BLaER1 treated with 17β-estradiol and CSF1 and Interleukin-3, amounts not matched to agents 10 nM and 100 nM (cell line): ENCODE results near the gene LAMB4.

Experiments
- H3K27ac ChIP-seq, 11 experiments: shearing (Covaris generic); formaldehyde crosslinking; 2 replicates each; pipeline ENCODE4 v1.8.1; 2022
- H3K27me3 ChIP-seq, 11 experiments: shearing (Covaris generic); formaldehyde crosslinking; 2 replicates each; pipeline ENCODE4 v1.8.1; 2022
- H3K36me3 ChIP-seq, 11 experiments: shearing (Covaris generic); formaldehyde crosslinking; 2 replicates each; pipeline ENCODE4 v1.8.1; 2022
- H3K4me1 ChIP-seq, 10 experiments: shearing (Covaris generic); formaldehyde crosslinking; 2 replicates each; pipeline ENCODE4 v1.8.1; 2022
- H3K4me2 ChIP-seq, 11 experiments: shearing (Covaris generic); formaldehyde crosslinking; 2 replicates each; pipeline ENCODE4 v1.8.1; 2022
- H3K4me3 ChIP-seq, 10 experiments: shearing (Covaris generic); formaldehyde crosslinking; 2 replicates each; pipeline ENCODE4 v1.8.1; 2022
- H3K9ac ChIP-seq, 11 experiments: shearing (Covaris generic); formaldehyde crosslinking; 2 replicates each; pipeline ENCODE4 v1.8.1; 2022
- H3K9me3 ChIP-seq, 11 experiments: shearing (Covaris generic); formaldehyde crosslinking; replicated peaks in 1 of 11; 2 replicates each; pipeline ENCODE4 v1.8.1; 2022
- H4K20me1 ChIP-seq, 11 experiments: shearing (Covaris generic); formaldehyde crosslinking; 2 replicates each; pipeline ENCODE4 v1.8.1; 2022
- Cebpa-rat ChIP-seq, 11 experiments: shearing (Covaris generic); IDR thresholded peaks; 2 replicates each; pipeline ENCODE4 v1.8.1; 2022

LAMB4 gene

GRCh38 chr7:107998150-107998549 is 132.0 kb downstream of the LAMB4 start:
- Histone ChIP-seq H4K20me1 (no peaks in the 10 kb centered on the region), H3K4me1 (peaks cover 0 to 14% (median 7%) of the 10 kb centered on the region in 10 experiments; a peak in 8 of 20 replicates), H3K27ac (no peak overlapping the region), H3K27me3 (peaks cover 17 to 24% (median 23%) of the 10 kb centered on the region in 11 experiments), H3K9me3 (peaks cover 20 to 26% (median 24%) of the 10 kb centered on the region in 11 experiments), H3K4me3 (no peak overlapping the region), H3K9ac (no peak overlapping the region), H3K36me3 (no peaks in the 10 kb centered on the region), H3K4me2 (no peak overlapping the region)
- TF ChIP-seq Cebpa-rat (IDR thresholded peaks at IDR 0.05): no peak

- no peak overlapping the region for H3K4me2 ChIP-seq
- H3K27me3 ChIP-seq: peaks cover 0 to 5% (median 4%) of the 10 kb centered on the region in 11 experiments; a peak in 19 of 22 replicates
- H3K36me3 ChIP-seq: no peaks in the 10 kb centered on the region
- H4K20me1 ChIP-seq: no peaks in the 10 kb centered on the region
- H3K4me3 ChIP-seq: no peak overlapping the region
- H3K9me3 ChIP-seq: peaks cover 1 to 7% (median 5%) of the 10 kb centered on the region in 11 experiments
- H3K27ac ChIP-seq: no peak overlapping the region
- TF ChIP-seq Cebpa-rat (IDR thresholded peaks at IDR 0.05): no peak
- peaks cover 0 to 14% (median 7%) of the 10 kb centered on the region in 10 experiments; a peak in 8 of 20 replicates for H3K4me1 ChIP-seq
- H3K9ac ChIP-seq: no peak overlapping the region
Observed at GRCh38 chr7:107996072-107996882, 133.9 kb downstream of the LAMB4 start.

DNA sequence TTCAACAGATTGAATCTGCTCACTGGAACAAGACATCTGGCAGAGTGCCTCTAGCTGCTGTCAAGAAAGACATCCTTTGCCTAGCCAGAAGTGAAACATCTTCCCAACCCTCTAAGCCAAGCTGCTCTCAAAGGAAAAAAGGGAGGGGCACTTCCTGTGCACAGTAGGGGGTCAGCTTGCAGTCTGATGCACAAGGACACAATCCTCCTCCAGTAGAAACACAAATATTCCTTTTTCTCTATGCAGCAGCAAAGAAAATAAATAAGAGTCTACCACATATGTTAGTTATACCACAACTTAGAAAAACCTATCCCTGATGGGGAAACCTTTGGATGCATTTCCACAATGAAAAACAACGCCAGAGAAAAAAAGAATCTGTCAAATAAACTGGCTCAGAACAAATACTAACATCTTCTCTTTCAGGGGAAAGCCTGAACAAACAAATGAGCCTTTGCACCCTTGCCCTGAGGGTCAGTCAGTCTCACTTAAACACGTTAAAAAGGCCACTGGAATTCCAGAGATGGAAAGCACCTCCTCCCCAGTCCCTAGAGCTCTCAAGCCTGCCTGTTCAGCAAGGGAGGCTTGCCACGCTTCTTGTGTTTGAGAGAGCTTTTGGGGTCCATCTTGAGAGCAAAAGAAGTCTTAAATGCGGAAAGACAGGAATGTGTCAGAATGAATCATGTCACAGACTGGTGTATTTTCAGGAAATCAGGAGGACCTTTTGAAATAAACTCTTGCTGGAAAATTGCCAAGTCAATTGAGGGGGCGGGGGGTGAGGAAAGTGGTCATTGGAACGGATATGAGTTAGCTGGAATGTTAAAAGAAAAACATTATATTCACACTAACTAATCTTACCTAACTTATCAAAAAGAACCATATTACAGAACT is 134.7 kb downstream of the LAMB4 start:
- H3K9ac ChIP-seq: no peak overlapping the region
- no peak overlapping the region for H3K4me2 ChIP-seq
- H3K36me3 ChIP-seq: no peaks in the 10 kb centered on the region
- no peaks in the 10 kb centered on the region for H3K27me3 ChIP-seq
- H3K4me1 ChIP-seq: peaks cover 0 to 14% (median 7%) of the 10 kb centered on the region in 10 experiments; a peak in 8 of 20 replicates
- no peak overlapping the region for H3K4me3 ChIP-seq
- H3K27ac ChIP-seq: no peak overlapping the region
- no peaks in the 10 kb centered on the region for H3K9me3 ChIP-seq
- no peaks in the 10 kb centered on the region for H4K20me1 ChIP-seq
- TF ChIP-seq Cebpa-rat (IDR thresholded peaks at IDR 0.05): no peak

- Histone ChIP-seq H4K20me1 (no peaks in the 10 kb centered on the region), H3K4me1 (peaks cover 2 to 11% (median 3%) of the 10 kb centered on the region in 10 experiments; a peak in 12 of 20 replicates), H3K9ac (no peak overlapping the region), H3K27ac (no peak overlapping the region), H3K4me2 (peak overlapping the region in 5 of 11 experiments; percentile 1 to 33 (median 5); a peak in 3 of 22 replicates), H3K36me3 (no peaks in the 10 kb centered on the region), H3K9me3 (peaks cover 0 to 4% (median 0%) of the 10 kb centered on the region in 11 experiments; a peak in 1 of 22 replicates), H3K27me3 (no peaks in the 10 kb centered on the region), H3K4me3 (no peak overlapping the region)
- no peak for TF ChIP-seq Cebpa-rat (IDR thresholded peaks at IDR 0.05)
Observed at GRCh38 chr7:107994421-107995030, 135.6 kb downstream of the LAMB4 start.

GRCh38 chr7:107993891-107994291 is 136.3 kb downstream of the LAMB4 start:
- no peaks in the 10 kb centered on the region for H3K36me3 ChIP-seq
- peaks cover 0 to 17% (median 9%) of the 10 kb centered on the region in 10 experiments; a peak in 11 of 20 replicates for H3K4me1 ChIP-seq
- no peak overlapping the region for H3K27ac ChIP-seq
- no peaks in the 10 kb centered on the region for H3K27me3 ChIP-seq
- peak overlapping the region in 4 of 11 experiments; percentile 2 to 33 (median 6); a peak in 2 of 22 replicates for H3K4me2 ChIP-seq
- H4K20me1 ChIP-seq: no peaks in the 10 kb centered on the region
- no peak for TF ChIP-seq Cebpa-rat (IDR thresholded peaks at IDR 0.05)
- H3K9ac ChIP-seq: no peak overlapping the region
- H3K4me3 ChIP-seq: no peak overlapping the region
- H3K9me3 ChIP-seq: peaks cover 0 to 4% (median 0%) of the 10 kb centered on the region in 11 experiments; a peak in 1 of 22 replicates

GRCh38 chr7:107989618-107990373 is 140.4 kb downstream of the LAMB4 start:
- Histone ChIP-seq H3K27ac (no peak overlapping the region), H3K27me3 (no peaks in the 10 kb centered on the region), H3K4me2 (peak overlapping the region in 8 of 11 experiments; percentile 6 to 54 (median 34); a peak in 11 of 22 replicates), H3K4me1 (peaks cover 0 to 21% (median 11%) of the 10 kb centered on the region in 10 experiments; a peak in 11 of 20 replicates), H3K9ac (no peak overlapping the region), H3K9me3 (peaks cover 0 to 4% (median 0%) of the 10 kb centered on the region in 11 experiments; a peak in 1 of 22 replicates), H3K4me3 (no peak overlapping the region), H4K20me1 (no peaks in the 10 kb centered on the region), H3K36me3 (no peaks in the 10 kb centered on the region)
- TF ChIP-seq Cebpa-rat (IDR thresholded peaks at IDR 0.05): no peak

DNA sequence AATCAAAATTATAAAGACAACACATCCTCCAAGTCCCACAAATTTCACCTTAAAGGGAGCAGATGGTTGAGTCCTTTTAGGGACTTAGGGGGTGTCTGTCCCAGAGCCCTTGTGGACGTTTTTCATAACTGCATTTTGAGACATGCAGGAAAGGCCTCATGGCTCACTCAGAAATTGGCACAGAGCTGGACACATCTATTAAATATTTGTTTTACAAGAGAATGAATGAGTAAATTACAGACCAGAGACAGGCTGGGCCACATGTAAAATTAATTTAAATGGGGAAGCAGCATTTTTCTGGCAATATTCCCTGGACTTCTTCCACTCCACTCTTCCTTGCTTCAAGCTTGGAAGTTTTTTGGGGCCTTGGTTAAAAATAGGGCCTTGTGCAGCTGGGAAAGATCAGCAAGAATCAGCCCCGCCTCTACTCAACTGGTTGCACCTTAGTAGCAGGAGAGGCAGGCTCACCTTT is 147.2 kb downstream of the LAMB4 start:
- H3K4me1 ChIP-seq: no peaks in the 10 kb centered on the region
- TF ChIP-seq Cebpa-rat (IDR thresholded peaks at IDR 0.05): no peak
- H3K27me3 ChIP-seq: no peaks in the 10 kb centered on the region
- no peak overlapping the region for H3K9ac ChIP-seq
- H3K4me3 ChIP-seq: no peak overlapping the region
- no peak overlapping the region for H3K27ac ChIP-seq
- no peaks in the 10 kb centered on the region for H4K20me1 ChIP-seq
- H3K4me2 ChIP-seq: no peak overlapping the region
- no peaks in the 10 kb centered on the region for H3K36me3 ChIP-seq
- H3K9me3 ChIP-seq: no peaks in the 10 kb centered on the region
